ENCODE results near the gene RPH3AL.

Gene RPH3AL

GRCh38 chr17:353213-353837, 718 bp upstream of the RPH3AL start:
- DNase-seq (ENCODE audit: low spot score): no peak

GRCh38 chr17:351875-352420, 659 bp downstream of the RPH3AL start:
- peak; percentile 62 for DNase-seq (ENCODE audit: low spot score)

GRCh38 chr17:351449-351738, 1.2 kb downstream of the RPH3AL start:
- DNase-seq (ENCODE audit: low spot score): no peak

DNA sequence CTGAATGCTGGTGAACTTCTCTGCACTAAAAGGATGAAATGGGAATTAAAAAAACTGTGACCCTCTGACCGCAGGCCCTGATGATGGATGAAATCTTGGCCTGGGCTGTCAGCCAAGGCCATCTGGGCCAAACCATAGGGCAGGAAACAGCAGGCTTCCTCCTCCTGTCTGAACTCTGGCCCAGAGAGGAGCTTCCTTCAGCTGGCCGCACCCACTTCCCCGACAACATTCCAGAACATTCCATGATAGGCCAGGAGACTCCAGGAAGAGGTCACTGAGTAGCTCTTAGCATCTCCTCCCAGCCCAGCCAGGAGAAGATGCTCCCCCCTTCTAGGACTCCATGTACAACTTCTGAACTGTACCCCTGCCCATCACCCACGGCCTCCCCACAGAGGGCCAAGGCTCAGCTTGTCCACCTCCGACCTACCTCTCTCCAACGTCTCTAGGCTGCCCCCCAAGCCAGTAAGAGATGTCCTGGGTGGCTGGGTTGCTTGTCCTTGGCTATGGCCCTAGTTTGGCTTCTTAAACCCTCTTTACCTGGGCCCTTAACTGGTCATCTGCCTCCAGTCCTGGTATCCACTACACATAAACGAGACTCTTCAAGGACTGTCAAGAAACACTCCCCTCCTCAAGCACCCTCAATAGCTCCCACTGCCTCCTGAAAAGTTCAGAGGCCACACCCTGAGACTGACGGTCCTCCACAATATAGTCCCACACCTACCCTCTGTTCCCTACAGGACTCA, 1.7 kb downstream of the RPH3AL start:
- DNase-seq (ENCODE audit: low spot score): no peak

- DNase-seq (ENCODE audit: low spot score): no peak
Measured at GRCh38 chr17:349666-350065, 2.9 kb downstream of the RPH3AL start.

DNA sequence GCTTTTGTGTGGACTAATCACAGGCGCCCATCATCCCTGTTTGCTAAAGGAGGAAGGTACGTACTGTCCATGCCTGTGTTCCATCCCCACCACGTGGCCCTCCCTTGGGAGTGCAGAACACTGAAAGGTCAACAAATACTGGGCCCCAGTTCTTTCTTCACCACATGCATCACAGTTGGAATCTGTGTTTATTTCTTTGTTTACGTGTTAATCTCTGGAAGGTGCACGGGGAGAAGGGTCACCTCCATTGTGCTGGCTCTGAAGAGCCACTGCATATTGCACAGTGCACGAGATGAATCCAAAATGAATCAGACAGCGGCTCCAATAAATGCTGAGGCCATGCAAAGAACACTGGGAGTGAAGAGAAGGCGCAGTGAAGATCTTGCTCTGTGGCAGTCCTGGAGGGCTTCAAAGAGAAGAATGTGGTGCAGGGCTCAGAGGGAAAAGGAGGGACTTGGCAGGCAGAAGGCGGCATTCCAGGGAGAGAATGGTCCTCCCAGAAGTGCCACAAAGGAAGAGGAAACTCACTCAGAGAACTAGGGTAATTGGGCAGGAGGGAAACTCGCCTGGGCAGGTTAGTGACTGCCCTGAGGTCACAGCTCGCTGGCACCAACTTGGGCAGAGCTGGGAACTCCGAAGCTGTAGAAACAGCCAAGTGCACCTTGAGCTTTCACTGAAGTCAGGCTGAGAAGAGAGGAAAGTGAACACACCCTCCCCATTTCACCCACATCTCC, 3.7 kb downstream of the RPH3AL start:
- peak; percentile 44 for DNase-seq (ENCODE audit: low spot score)

DNA sequence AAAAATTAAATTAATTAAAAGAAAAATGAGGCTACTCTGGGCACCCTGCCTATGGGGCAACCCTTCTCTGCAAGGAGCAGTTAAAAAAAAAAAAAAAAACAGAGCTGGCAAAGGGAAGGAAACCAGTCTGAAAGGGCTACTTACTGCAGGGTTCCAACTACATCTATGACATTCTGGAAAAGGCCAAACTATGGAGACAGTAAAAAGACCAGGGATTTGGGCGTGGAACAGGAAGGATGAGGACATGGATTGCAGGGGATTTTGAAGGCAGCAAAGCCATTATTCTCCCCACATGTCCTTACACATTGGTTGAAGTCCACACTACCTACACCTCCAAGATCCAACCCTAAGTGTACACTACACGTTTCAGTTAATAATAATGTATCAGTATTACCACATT, 4.6 kb downstream of the RPH3AL start:
- no peak for DNase-seq (ENCODE audit: low spot score)

DNA sequence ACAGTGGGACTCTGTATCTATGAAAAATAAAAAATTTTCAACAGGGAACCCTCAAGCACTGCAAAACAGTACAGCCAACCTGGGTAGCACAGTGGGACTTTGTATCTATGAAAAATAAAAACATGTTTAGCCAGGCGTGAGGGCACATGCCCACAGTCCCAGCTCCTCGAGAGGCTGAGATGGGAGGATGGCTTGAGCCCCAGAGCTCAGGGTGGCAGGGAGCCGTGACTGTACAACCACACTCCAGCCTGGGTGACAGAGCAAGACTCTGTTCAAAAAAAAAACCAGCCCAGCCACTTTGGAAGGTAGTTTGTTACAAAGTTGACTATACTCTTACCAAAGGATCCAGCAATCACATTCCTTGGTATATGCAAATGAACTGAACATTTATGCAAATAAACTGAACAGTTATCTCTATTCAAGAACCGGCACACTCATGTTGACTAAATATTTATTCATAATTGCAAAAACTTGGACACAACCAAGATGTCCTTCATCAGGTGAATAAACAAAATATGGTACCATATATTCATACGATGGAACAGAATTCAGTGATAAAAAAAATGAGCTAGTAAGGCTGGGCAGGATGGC, 5.2 kb downstream of the RPH3AL start:
- DNase-seq (ENCODE audit: low spot score): no peak

DNA sequence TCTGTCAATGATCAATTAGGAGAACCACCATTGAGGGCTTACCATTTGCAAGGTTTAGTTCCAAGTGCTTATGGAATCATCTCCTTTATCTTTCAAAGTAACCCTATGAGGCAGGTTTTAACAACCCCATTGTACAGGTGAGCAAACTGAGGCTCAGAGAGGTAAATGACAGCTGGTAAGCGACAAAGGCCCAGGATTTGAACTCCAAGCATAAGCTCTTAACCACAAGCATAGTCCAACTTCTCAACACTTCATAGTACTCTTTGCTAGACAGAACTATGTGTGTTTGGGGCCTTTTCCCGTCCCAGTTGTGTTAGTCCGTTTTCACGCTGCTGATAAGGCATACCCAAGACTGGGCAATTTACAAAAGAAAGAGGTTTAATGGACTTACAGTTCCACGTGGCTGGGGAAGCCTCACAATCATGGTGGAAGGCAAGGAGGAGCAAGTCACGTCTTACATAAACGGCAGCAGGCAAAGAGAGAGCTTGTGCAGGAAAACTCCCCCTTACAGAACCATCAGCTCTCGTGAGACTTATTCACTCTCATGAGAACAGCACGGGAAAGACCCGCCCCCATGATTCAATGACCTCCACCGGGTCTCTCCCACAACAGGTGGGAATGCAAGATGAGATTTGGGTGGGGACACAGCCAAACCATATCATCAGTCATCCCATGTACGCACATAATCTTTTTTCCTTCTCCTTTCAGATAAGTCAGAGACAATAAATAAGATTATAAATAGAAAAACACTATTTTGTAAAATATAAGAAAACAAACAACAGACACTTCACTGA, 6.4 kb downstream of the RPH3AL start:
- DNase-seq (ENCODE audit: low spot score): no peak

GRCh38 chr17:345261-345660, 7.3 kb downstream of the RPH3AL start:
- DNase-seq (ENCODE audit: low spot score): no peak

DNA sequence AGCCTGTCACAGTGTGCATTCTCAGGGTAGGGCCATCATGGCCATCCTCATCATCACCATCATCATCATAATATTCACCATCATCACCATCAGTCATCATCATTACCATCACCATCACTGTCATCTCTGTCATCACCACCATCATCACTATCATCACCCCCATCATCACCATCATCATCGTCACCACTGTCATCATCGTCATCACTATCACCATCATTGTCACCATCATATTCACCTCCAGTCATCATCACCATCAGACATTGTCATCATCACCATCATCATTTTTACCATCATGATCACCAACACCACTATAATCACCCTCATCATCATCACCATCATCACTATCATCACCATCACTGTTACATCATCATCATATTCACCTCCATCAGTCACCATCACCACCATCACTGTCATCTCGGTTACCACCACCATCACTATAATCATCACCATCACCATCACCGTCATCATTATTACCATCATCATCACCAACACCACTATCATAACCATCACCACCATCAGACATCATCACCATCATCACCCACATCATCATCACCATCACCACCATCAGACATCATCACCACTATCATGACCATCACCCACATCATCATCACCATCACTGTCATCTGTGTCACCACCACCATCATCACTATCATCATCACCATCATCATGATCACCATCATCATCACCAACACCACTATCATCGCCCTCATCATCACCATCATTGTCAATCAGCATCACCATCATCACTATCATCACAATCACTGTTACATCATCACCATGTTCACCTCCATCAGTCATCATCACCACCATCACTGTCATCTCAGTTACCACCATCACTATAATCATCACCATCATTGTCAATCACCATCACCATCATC, 8.5 kb downstream of the RPH3AL start:
- no peak for DNase-seq (ENCODE audit: low spot score)

- no peak for DNase-seq (ENCODE audit: low spot score)
Measured at GRCh38 chr17:343211-343610, 9.4 kb downstream of the RPH3AL start.

GRCh38 chr17:340074-340473, 12.5 kb downstream of the RPH3AL start:
- no peak for DNase-seq (ENCODE audit: low spot score)

DNA sequence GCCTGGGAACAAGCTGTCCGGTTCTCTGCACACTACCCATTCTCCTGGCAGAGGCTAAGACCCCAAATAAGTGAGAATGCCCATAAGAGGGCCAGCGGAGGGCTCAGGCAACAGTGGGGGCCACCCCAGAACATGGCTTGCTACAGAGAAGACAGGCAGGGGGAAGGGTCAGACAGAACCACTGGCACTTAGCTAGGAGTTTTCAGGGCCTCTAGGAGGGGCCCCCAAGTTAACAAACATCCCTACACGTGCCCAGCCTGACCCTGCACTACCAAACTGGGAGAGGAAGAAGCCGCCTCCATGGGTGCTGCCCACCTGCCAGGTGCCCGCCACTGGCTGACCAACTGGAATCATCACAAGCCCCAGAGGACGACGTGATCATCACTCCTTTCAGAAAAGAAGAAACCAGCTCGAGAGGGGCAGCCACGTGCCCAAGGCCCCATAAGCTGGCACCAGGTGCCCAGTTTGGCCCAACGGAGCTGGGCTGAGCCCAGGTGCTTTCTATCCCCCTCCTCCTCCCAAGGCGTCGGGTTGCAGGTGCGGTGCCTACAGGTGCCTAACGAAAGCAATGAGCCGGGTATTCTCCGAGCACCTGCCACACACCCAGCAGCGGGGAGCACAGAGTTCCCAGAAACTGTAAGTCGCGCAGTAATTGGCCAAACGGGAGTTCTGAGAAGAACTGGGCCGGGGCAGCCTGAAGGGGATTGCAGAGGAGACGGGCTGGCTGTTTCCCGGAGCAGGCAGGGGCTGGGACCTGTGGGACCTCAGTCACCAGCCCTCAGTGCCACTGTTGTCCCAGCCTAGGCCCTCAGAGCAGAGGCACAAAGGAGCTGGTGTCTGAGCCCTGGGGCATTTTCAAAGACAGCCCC, 13.2 kb downstream of the RPH3AL start:
- no peak for DNase-seq (ENCODE audit: low spot score)

GRCh38 chr17:338442-339192, 14.0 kb downstream of the RPH3AL start:
- no peak for DNase-seq (ENCODE audit: low spot score)

GRCh38 chr17:337866-338265, 14.7 kb downstream of the RPH3AL start:
- DNase-seq (ENCODE audit: low spot score): no peak

- no peak for DNase-seq (ENCODE audit: low spot score)
Measured at GRCh38 chr17:337453-337852, 15.2 kb downstream of the RPH3AL start.

DNA sequence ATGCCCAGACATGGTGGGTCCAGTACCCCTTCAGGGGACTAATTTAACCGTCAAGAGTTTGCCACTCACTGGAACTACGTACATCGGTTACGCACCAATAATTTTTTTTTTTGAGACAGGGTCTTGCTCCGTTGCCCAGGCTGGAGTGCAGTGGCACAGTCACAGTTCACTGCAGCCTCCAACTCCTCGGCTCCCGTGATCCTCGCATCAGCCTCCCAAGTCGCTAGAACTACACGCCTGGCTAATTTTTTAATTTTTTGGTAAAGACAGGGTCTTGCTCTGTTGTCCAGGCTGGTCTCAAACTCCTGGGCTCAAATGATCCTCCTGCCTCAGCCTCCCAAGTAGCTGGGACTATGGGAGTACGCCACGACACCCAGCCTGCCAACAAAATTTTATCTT, 15.6 kb downstream of the RPH3AL start:
- no peak for DNase-seq (ENCODE audit: low spot score)

All from SK-N-DZ (cell line).